ENCODE results near the gene TMIE.

Gene TMIE

DNA sequence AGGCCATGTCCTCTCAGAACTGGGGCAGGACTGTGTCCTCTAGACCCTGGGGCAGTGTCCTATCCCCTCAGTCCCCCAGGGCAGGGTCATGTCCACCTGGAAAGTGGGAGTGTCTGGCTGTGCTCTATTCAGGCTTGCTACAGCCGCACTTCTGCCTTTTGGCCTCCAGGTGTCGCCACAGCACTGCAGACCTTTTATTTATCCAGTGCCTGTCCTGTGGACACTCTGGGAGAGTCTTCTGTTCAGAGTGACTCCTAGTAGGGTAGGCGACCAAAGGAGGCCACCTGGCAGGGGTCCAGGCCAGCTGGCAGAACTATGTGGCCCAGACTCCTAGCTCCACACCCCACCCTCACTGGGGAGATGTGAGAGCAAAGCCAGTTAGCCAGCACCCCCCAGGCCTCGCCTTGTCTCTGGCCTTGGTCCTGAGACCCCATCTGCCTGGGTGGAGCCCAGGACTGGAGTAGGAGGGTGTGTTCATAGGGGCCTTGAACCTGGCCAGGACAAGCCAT, 3.9 kb downstream of the TMIE start:
- peak; percentile 78 for DNase-seq
- Mint-ChIP-seq H3K27ac (no peak overlapping the region), H3K4me1 (peaks cover 10% of the 10 kb centered on the region), H3K4me3 (no peak overlapping the region), H3K27me3 (peaks cover 50% of the 10 kb centered on the region), H3K36me3 (no peaks in the 10 kb centered on the region), H3K9me3 (no peaks in the 10 kb centered on the region)
- CTCF ChIA-PET, result interaction anchor here (0.6 to 2.0 kb wide), 7 partner anchors 9 to 205 kb away, joined by 3 to 15 read pairs (median 4); no protein-coding TSS in a partner anchor

- no peak overlapping the region for H3K4me3 Mint-ChIP-seq
- CTCF ChIA-PET, result interaction anchor here (0.6 to 2.0 kb wide), 8 partner anchors 10 to 204 kb away, joined by 3 to 15 read pairs (median 4); no protein-coding TSS in a partner anchor
- DNase-seq, result no peak
- H3K9me3 Mint-ChIP-seq, result no peaks in the 10 kb centered on the region
- no peak overlapping the region for H3K27ac Mint-ChIP-seq
- peaks cover 10% of the 10 kb centered on the region for H3K4me1 Mint-ChIP-seq
- H3K27me3 Mint-ChIP-seq, result peaks cover 42% of the 10 kb centered on the region
- no peaks in the 10 kb centered on the region for H3K36me3 Mint-ChIP-seq
Measured at GRCh38 chr3:46705751-46706552, 4.8 kb downstream of the TMIE start.

GRCh38 chr3:46706771-46707582, 5.8 kb downstream of the TMIE start:
- H3K27ac Mint-ChIP-seq, result no peak overlapping the region
- CTCF ChIA-PET, result interaction anchor here (0.6 to 3.1 kb wide), 6 partner anchors 11 to 218 kb away, joined by 3 to 15 read pairs (median 5); no protein-coding TSS in a partner anchor
- H3K36me3 Mint-ChIP-seq, result no peaks in the 10 kb centered on the region
- H3K27me3 Mint-ChIP-seq, result peaks cover 33% of the 10 kb centered on the region
- H3K4me1 Mint-ChIP-seq, result peaks cover 5% of the 10 kb centered on the region
- H3K4me3 Mint-ChIP-seq, result no peak overlapping the region
- DNase-seq, result peak; percentile 10
- H3K9me3 Mint-ChIP-seq, result no peaks in the 10 kb centered on the region

GRCh38 chr3:46707601-46708011, 6.4 kb downstream of the TMIE start:
- H3K9me3 Mint-ChIP-seq, result no peaks in the 10 kb centered on the region
- no peak overlapping the region for H3K27ac Mint-ChIP-seq
- peaks cover 27% of the 10 kb centered on the region for H3K27me3 Mint-ChIP-seq
- no peaks in the 10 kb centered on the region for H3K4me1 Mint-ChIP-seq
- CTCF ChIA-PET, result interaction anchor here (0.6 to 3.1 kb wide), 5 partner anchors 134 to 219 kb away, joined by 3 to 15 read pairs (median 4); no protein-coding TSS in a partner anchor
- peak; percentile 9 for DNase-seq
- no peak overlapping the region for H3K4me3 Mint-ChIP-seq
- no peaks in the 10 kb centered on the region for H3K36me3 Mint-ChIP-seq

DNA sequence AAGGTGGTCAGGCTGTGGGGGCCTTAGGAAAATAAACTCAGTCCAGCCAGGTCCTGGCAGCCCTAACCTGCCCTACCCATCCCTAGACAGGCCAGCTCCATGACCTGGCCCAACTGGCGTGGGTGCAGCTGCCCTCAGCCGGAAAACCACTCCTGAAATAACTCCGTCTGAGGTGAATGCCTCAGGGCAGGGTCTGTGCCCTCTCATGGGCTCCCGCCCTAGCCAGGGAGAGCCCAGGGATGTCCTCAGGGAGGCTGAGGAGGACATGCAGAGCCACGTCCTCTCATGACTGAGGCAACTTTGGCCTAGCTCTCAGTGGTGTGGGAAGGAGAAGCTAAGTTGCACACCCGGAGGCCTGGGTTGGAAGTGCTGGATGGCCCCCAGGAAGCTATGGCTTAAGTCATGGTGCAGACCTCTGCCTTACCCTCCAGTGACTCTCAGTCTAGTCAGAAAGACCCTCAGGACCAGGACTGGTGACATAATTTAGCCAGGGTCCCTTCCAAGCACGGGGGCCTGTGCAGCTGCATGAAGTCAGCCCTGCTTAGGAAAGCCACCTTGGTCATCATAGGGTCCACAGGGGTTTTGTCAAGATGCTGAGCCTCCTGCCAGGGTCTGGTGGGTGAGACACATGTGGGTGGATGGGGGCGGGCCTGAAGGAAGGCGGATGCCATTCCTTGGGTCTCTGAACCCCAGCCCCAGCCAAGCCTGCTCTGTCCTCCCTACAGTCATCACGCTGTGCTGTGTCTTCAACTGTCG, 7.4 kb downstream of the TMIE start:
- Mint-ChIP-seq H3K4me3 (no peak overlapping the region), H3K27me3 (peaks cover 18% of the 10 kb centered on the region), H3K27ac (no peak overlapping the region), H3K9me3 (no peaks in the 10 kb centered on the region), H3K36me3 (no peaks in the 10 kb centered on the region), H3K4me1 (no peaks in the 10 kb centered on the region)
- peak; percentile 16 for DNase-seq
- CTCF ChIA-PET, result interaction anchor here (0.5 to 3.1 kb wide), 8 partner anchors 10 to 220 kb away, joined by 3 to 15 read pairs (median 4); no protein-coding TSS in a partner anchor

DNA sequence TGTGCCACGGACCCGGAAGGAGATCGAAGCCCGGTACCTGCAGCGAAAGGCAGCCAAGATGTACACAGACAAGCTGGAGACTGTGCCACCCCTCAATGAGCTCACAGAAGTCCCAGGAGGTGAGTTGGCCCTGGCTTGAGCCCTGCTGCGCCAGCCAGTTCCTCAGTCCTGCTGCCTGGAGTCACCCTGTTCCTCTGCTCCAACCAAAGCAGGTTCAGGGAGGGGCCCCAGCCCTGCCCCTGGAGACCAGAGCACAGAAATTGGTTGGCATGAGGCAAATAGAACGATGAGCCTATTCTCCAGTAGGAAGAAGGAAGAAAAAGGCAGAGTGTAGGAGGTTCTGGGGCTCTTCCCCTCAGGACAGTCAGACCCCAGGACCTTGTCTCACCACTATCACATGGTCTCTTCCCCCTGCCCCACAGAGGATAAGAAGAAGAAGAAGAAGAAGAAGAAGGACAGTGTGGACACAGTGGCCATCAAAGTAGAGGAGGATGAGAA, 8.0 kb downstream of the TMIE start:
- H3K27ac Mint-ChIP-seq, result no peak overlapping the region
- no peak overlapping the region for H3K4me3 Mint-ChIP-seq
- peaks cover 14% of the 10 kb centered on the region for H3K27me3 Mint-ChIP-seq
- no peaks in the 10 kb centered on the region for H3K9me3 Mint-ChIP-seq
- DNase-seq, result peak; percentile 15
- H3K36me3 Mint-ChIP-seq, result no peaks in the 10 kb centered on the region
- CTCF ChIA-PET, result interaction anchor here (0.5 to 3.1 kb wide), 6 partner anchors 9 to 200 kb away, joined by 3 to 15 read pairs (median 4); no protein-coding TSS in a partner anchor
- H3K4me1 Mint-ChIP-seq, result no peaks in the 10 kb centered on the region

GRCh38 chr3:46709721-46710120, 8.5 kb downstream of the TMIE start:
- H3K4me1 Mint-ChIP-seq, result no peaks in the 10 kb centered on the region
- H3K27ac Mint-ChIP-seq, result no peak overlapping the region
- CTCF ChIA-PET, result interaction anchor here (0.8 to 3.1 kb wide), 3 partner anchors 9 to 186 kb away, joined by 3 to 15 read pairs (median 5); no protein-coding TSS in a partner anchor

GRCh38 chr3:46710229-46710628, 9.0 kb downstream of the TMIE start:
- H3K4me3 Mint-ChIP-seq, result no peak overlapping the region
- CTCF ChIA-PET, result no interaction called here
- H3K27me3 Mint-ChIP-seq, result peaks cover 17% of the 10 kb centered on the region
- no peaks in the 10 kb centered on the region for H3K4me1 Mint-ChIP-seq
- H3K27ac Mint-ChIP-seq, result no peak overlapping the region
- no peak for DNase-seq
- H3K36me3 Mint-ChIP-seq, result no peaks in the 10 kb centered on the region
- no peaks in the 10 kb centered on the region for H3K9me3 Mint-ChIP-seq

More at GRCh38 chr3:46709721-46710120, 8.5 kb downstream of the TMIE start:
- H3K9me3 Mint-ChIP-seq, result no peaks in the 10 kb centered on the region
- no peaks in the 10 kb centered on the region for H3K36me3 Mint-ChIP-seq
- H3K4me3 Mint-ChIP-seq, result no peak overlapping the region
- peaks cover 14% of the 10 kb centered on the region for H3K27me3 Mint-ChIP-seq
- DNase-seq, result no peak

GRCh38 chr3:46710671-46711295, 9.6 kb downstream of the TMIE start:
- Mint-ChIP-seq H3K27ac (peak overlapping the region; percentile 5), H3K27me3 (peaks cover 20% of the 10 kb centered on the region), H3K4me3 (no peak overlapping the region), H3K9me3 (no peaks in the 10 kb centered on the region), H3K36me3 (no peaks in the 10 kb centered on the region), H3K4me1 (no peaks in the 10 kb centered on the region)
- CTCF ChIA-PET, result no interaction called here
- DNase-seq, result peak; percentile 6

DNA sequence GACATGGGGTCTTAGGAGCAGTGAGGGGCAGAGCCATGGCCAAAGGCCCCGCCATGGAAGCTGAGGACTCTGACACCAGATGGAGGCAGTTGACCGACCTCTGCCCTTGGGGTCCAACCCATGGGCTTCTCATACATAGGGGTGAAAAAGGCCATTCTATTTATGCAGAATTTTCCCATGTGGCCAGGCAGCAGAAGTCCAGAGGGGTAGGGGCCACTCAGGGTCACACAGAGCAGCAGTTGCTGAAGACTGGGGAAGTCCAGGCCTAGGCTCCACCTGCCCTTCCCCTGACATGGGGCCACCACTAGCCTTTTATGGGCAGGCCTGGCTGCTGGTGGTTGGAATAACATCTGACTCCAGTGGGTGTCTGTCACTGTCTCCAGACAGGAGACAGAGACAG, 10.1 kb downstream of the TMIE start:
- H3K36me3 Mint-ChIP-seq, result no peaks in the 10 kb centered on the region
- H3K27me3 Mint-ChIP-seq, result peaks cover 20% of the 10 kb centered on the region
- H3K27ac Mint-ChIP-seq, result no peak overlapping the region
- H3K4me3 Mint-ChIP-seq, result no peak overlapping the region
- DNase-seq, result no peak
- H3K9me3 Mint-ChIP-seq, result no peaks in the 10 kb centered on the region
- H3K4me1 Mint-ChIP-seq, result no peaks in the 10 kb centered on the region
- CTCF ChIA-PET, result no interaction called here

- Mint-ChIP-seq H3K4me3 (no peak overlapping the region), H3K4me1 (no peaks in the 10 kb centered on the region), H3K27me3 (peaks cover 16% of the 10 kb centered on the region), H3K9me3 (no peaks in the 10 kb centered on the region), H3K36me3 (no peaks in the 10 kb centered on the region), H3K27ac (no peak overlapping the region)
- DNase-seq, result no peak
- CTCF ChIA-PET, result no interaction called here
Measured at GRCh38 chr3:46711760-46712159, 10.6 kb downstream of the TMIE start.

DNA sequence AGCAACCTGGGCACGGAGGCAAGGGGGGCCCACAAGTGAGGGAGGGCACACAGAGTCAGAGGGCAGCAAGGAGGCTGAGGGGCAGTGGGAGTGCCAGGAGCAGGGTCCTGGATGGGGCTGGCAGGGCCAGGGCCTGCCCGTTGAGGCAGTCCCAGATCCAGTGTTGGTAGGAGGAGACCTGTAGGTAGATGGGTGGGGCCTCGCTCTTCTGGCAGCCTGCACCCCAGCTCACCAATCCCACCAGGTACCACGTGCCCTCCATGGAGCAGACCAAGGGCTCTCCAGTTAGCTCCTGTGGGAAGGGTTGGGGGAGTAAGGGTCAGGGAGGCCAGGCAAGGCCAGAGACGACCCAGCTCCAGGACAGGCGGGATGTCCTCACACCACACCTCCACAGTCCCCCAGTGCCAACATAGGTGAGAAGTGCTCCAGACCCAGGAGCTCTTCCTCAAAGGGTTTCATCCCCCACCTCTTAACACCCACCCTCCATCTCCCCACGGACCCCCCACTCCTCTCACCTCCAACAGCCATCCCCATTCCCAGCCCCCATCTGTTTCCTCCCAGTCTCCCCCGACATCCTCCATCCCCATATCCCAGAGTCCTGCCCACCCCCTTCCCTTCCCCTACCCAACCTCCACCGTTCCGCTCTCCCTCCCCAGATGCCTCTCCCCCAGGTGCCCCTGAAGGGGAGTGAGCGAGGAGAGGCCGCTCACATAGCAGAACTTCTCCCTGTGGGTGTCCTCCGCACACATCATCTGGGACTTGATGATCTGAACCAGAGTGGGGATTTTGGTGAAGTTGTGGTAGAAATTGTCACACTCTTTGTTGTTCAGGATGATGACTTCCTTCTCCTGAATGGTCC, 11.2 kb downstream of the TMIE start:
- peaks cover 18% of the 10 kb centered on the region for H3K27me3 Mint-ChIP-seq
- no peaks in the 10 kb centered on the region for H3K9me3 Mint-ChIP-seq
- no peaks in the 10 kb centered on the region for H3K36me3 Mint-ChIP-seq
- no peak for DNase-seq
- no peak overlapping the region for H3K27ac Mint-ChIP-seq
- H3K4me3 Mint-ChIP-seq, result no peak overlapping the region
- CTCF ChIA-PET, result no interaction called here
- H3K4me1 Mint-ChIP-seq, result no peaks in the 10 kb centered on the region
